ENCODE results near the gene ARF6. TPM values are rescaled to one million over a fixed set of nuclear protein-coding genes. Genes with fewer than 3 reads are reported as not detected.
"Not testable (repeated sequence)": the region's sequence is repeated elsewhere in the genome, so short reads cannot be mapped to it uniquely, and the experiment has no call there.

The ARF6 gene
- total RNA-seq, 1 experiment from 2014 or later = 58.8 TPM

DNA sequence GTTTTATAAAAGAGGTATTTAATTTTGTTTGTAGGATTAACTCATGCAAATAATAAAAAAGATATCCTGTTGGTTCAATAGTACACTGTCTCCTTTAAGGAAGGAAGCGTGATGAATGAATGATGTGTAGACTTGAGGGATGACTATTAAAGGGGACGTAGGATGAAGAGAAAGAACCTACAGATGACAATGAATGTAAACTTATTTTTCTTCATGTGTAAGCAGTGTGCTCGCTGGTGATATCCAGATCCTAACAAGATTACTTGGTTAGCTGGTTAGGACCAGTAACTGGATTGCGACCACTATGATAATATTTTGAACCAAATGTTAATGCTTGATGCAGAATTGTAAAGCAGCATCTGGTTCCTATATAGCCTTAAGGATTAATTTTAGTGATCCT is 2.6 kb downstream of the ARF6 start:
- intact Hi-C loops (cut with micrococcal nuclease; ENCODE audit: unreplicated experiment) = loop anchor here (10.0 kb wide), 1 partner anchor 209 kb away; no protein-coding TSS in a partner anchor
- CTCF ChIA-PET = interaction anchor here (0.6 kb wide), 1 partner anchor 262 kb away, joined by 3 read pairs; no protein-coding TSS in a partner anchor

GRCh38 chr14:49896272-49896671 is 3.4 kb downstream of the ARF6 start:
- not testable (repeated sequence) for H3K27ac Mint-ChIP-seq (ENCODE audit: unreplicated experiment)

More for the DNA sequence above, 2.6 kb downstream of the ARF6 start:
- H3K9me3 Mint-ChIP-seq (ENCODE audit: unreplicated experiment) = no peaks in the 10 kb centered on the region
- H3K27ac Mint-ChIP-seq (ENCODE audit: unreplicated experiment) = no peak overlapping the region
- peaks cover 62% of the 10 kb centered on the region for H3K36me3 Mint-ChIP-seq (ENCODE audit: insufficient read depth, unreplicated experiment)
- no TSS peak for BruUV-seq (replicated peaks)
- no peak for DNase-seq
- H3K9me3 ChIP-seq = no peaks in the 10 kb centered on the region
- POLR2A ChIA-PET = no interaction called here
- peak overlapping the region; percentile 91 for H3K4me3 Mint-ChIP-seq (ENCODE audit: unreplicated experiment)
- H3K27me3 Mint-ChIP-seq (ENCODE audit: insufficient read depth, unreplicated experiment) = no peaks in the 10 kb centered on the region
- H3K4me1 ChIP-seq = peaks cover 29% of the 10 kb centered on the region
- no peaks in the 10 kb centered on the region for H3K36me3 ChIP-seq (ENCODE audit: control insufficient read depth, insufficient read depth, low read length)
- H3K4me3 ChIP-seq (ENCODE audit: low read depth, low read length) = peak overlapping the region; percentile 5; the same call in 1 of the 2 replicates
- no peaks in the 10 kb centered on the region for H3K27me3 ChIP-seq (replicated peaks; ENCODE audit: control insufficient read depth, insufficient read depth, low read length)
- peaks cover 43% of the 10 kb centered on the region for H3K4me1 Mint-ChIP-seq (ENCODE audit: low read depth, unreplicated experiment)
- TF ChIP-seq, protein P1, sequence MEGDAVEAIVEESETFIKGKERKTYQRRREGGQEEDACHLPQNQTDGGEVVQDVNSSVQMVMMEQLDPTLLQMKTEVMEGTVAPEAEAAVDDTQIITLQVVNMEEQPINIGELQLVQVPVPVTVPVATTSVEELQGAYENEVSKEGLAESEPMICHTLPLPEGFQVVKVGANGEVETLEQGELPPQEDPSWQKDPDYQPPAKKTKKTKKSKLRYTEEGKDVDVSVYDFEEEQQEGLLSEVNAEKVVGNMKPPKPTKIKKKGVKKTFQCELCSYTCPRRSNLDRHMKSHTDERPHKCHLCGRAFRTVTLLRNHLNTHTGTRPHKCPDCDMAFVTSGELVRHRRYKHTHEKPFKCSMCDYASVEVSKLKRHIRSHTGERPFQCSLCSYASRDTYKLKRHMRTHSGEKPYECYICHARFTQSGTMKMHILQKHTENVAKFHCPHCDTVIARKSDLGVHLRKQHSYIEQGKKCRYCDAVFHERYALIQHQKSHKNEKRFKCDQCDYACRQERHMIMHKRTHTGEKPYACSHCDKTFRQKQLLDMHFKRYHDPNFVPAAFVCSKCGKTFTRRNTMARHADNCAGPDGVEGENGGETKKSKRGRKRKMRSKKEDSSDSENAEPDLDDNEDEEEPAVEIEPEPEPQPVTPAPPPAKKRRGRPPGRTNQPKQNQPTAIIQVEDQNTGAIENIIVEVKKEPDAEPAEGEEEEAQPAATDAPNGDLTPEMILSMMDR (IDR thresholded peaks at IDR 0.05; ENCODE audit: insufficient read depth in 1 of 2, low read depth in 1 of 2, low read length in 1 of 2, severe bottlenecking in 1 of 2, unreplicated experiment in 1 of 2) = no peak

GRCh38 chr14:49896966-49897365 is 4.1 kb downstream of the ARF6 start:
- no peak for DNase-seq
- intact Hi-C loops (cut with micrococcal nuclease; ENCODE audit: unreplicated experiment) = loop anchor here (10.0 kb wide), 1 partner anchor 208 kb away; no protein-coding TSS in a partner anchor
- no TSS peak for BruUV-seq (replicated peaks)
- H3K27me3 Mint-ChIP-seq (ENCODE audit: insufficient read depth, unreplicated experiment) = no peaks in the 10 kb centered on the region
- ChIA-PET POLR2A (no interaction called here), CTCF (no interaction called here)
- TF ChIP-seq, protein P1 (IDR thresholded peaks at IDR 0.05; ENCODE audit: insufficient read depth in 1 of 2, low read depth in 1 of 2, low read length in 1 of 2, severe bottlenecking in 1 of 2, unreplicated experiment in 1 of 2) = no peak
- H3K9me3 Mint-ChIP-seq (ENCODE audit: unreplicated experiment) = no peaks in the 10 kb centered on the region
- no peaks in the 10 kb centered on the region for H3K36me3 ChIP-seq (ENCODE audit: control insufficient read depth, insufficient read depth, low read length)
- peaks cover 23% of the 10 kb centered on the region for H3K4me1 ChIP-seq
- peaks cover 44% of the 10 kb centered on the region for H3K4me1 Mint-ChIP-seq (ENCODE audit: low read depth, unreplicated experiment)
- no peaks in the 10 kb centered on the region for H3K9me3 ChIP-seq
- peak overlapping the region; percentile 47 for H3K4me3 Mint-ChIP-seq (ENCODE audit: unreplicated experiment)
- H3K27me3 ChIP-seq (replicated peaks; ENCODE audit: control insufficient read depth, insufficient read depth, low read length) = no peaks in the 10 kb centered on the region
- H3K27ac Mint-ChIP-seq (ENCODE audit: unreplicated experiment) = no peak overlapping the region
- peaks cover 62% of the 10 kb centered on the region for H3K36me3 Mint-ChIP-seq (ENCODE audit: insufficient read depth, unreplicated experiment)
- no peak overlapping the region for H3K4me3 ChIP-seq (ENCODE audit: low read depth, low read length)

More at GRCh38 chr14:49896272-49896671, 3.4 kb downstream of the ARF6 start:
- peaks cover 43% of the 10 kb centered on the region for H3K4me1 Mint-ChIP-seq (ENCODE audit: low read depth, unreplicated experiment)
- H3K27me3 ChIP-seq (replicated peaks; ENCODE audit: control insufficient read depth, insufficient read depth, low read length); POLR2A ChIA-PET; H3K36me3 ChIP-seq (ENCODE audit: control insufficient read depth, insufficient read depth, low read length); H3K27me3 Mint-ChIP-seq (ENCODE audit: insufficient read depth, unreplicated experiment); H3K9me3 Mint-ChIP-seq (ENCODE audit: unreplicated experiment); DNase-seq; H3K4me3 ChIP-seq (ENCODE audit: low read depth, low read length); BruUV-seq (replicated peaks); H3K9me3 ChIP-seq: not testable (repeated sequence)
- H3K36me3 Mint-ChIP-seq (ENCODE audit: insufficient read depth, unreplicated experiment) = peaks cover 62% of the 10 kb centered on the region
- H3K4me3 Mint-ChIP-seq (ENCODE audit: unreplicated experiment) = peak overlapping the region; percentile 91
- CTCF ChIA-PET = interaction anchor here (0.6 kb wide), 1 partner anchor 262 kb away, joined by 3 read pairs; no protein-coding TSS in a partner anchor
- peaks cover 29% of the 10 kb centered on the region for H3K4me1 ChIP-seq
- intact Hi-C loops (cut with micrococcal nuclease; ENCODE audit: unreplicated experiment) = loop anchor here (10.0 kb wide), 1 partner anchor 209 kb away; no protein-coding TSS in a partner anchor
